Activated T-cell treated with anti-CD3 and anti-CD28 coated beads, Interleukin-2, amount 50 U/mL, for 24 hours (primary cell): ENCODE measurements around the gene PBX4.
A peak's percentile ranks its signal among the peaks of the same experiment; 100 is the strongest.

Experiments used
- DNase-seq: peaks from one replicate; pipeline ENCODE4 v3.0.0-alpha.2; 2020
- H3K27ac Mint-ChIP-seq: 2 replicates; pipeline ENCODE4 v1.8.0; 2020; ENCODE audit warnings: mild to moderate bottlenecking, mixed read lengths
- H3K27me3 Mint-ChIP-seq: 2 replicates; pipeline ENCODE4 v1.8.0; 2020; ENCODE audit warnings: mixed read lengths
- H3K36me3 Mint-ChIP-seq: 2 replicates; pipeline ENCODE4 v1.8.0; 2020; ENCODE audit warnings: low read depth, mixed read lengths
- H3K4me1 Mint-ChIP-seq: 2 replicates; pipeline ENCODE4 v1.8.0; 2020; ENCODE audit warnings: low read depth, mixed read lengths
- H3K4me3 Mint-ChIP-seq: 2 replicates; pipeline ENCODE4 v1.8.0; 2020; ENCODE audit warnings: mild to moderate bottlenecking, moderate library complexity, mixed read lengths
- H3K9me3 Mint-ChIP-seq: 2 replicates; pipeline ENCODE4 v1.8.0; 2020; ENCODE audit warnings: mixed read lengths

PBX4 gene

DNA sequence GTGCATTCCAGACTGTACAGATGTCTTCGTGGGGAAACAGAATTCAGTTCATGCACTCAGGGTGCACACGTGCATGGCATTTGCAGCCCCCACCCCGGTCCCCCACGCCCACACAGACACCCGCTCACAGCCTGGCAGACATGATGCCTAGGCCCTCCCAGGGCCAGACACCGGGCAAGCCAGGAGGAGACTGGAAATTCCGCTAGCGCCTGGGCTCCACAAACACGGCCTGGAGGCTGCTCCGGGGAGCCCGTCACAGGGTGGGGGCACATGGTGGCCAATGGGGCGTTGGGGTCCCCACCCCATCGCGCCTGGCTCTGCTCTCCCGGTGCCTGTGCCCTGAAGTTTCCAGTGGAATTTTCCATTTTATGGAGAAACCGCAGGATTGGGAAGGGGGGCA, 76.9 kb downstream of the PBX4 start:
- no peak for DNase-seq
- Mint-ChIP-seq H3K9me3 (no peaks in the 10 kb centered on the region), H3K4me1 (peaks cover 24% of the 10 kb centered on the region), H3K27me3 (peaks cover 7% of the 10 kb centered on the region), H3K4me3 (no peak overlapping the region), H3K36me3 (no peaks in the 10 kb centered on the region), H3K27ac (no peak overlapping the region)

DNA sequence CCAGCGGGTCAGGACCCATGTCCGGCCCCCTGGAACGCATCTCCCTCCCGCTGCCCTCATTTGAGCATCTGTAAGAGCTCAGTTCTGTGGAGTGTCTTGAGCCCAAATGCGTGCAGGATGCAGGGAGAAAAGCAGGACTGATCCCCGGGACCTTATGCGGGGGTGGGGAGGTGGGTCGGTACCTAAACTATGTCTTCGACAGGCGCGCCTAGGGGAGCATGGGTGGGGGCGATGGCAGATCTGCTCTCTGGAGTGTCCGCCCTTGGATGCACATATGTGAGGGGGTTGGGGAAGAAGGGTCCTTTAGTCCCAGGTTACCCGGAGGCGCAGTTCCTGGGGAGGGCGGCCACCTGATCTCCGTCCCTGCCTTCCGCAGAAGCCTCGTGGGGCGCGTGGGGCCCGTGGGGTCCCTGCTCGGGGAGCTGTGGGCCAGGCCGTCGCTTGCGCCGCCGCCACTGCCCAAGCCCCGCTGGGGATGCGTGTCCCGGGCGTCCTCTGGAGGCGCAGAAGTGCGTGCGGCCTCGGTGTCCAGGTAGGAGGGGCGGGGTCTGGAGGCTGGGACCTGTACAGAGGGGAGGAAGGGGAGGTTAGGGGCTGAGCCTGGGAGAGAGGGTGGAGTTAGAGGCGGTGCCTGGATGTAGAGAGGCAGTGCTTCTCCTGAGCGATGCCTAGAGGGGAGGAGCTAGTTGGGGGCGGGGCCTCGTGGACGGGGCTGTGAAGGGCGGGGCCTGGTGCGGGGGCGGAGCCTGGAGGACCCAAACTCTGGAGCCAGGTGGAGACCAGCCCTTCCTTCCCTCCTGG, 77.6 kb downstream of the PBX4 start:
- H3K4me3 Mint-ChIP-seq, result peak overlapping the region; percentile 60
- peaks cover 24% of the 10 kb centered on the region for H3K4me1 Mint-ChIP-seq
- H3K27me3 Mint-ChIP-seq, result peaks cover 7% of the 10 kb centered on the region
- peak overlapping the region; percentile 73 for H3K27ac Mint-ChIP-seq
- no peaks in the 10 kb centered on the region for H3K9me3 Mint-ChIP-seq
- no peaks in the 10 kb centered on the region for H3K36me3 Mint-ChIP-seq
- DNase-seq, result peak; percentile 84

GRCh38 chr19:19540064-19540714, 78.3 kb downstream of the PBX4 start:
- Mint-ChIP-seq H3K27ac (peak overlapping the region; percentile 73), H3K4me3 (peak overlapping the region; percentile 60), H3K36me3 (no peaks in the 10 kb centered on the region)

GRCh38 chr19:19539698-19540063, 78.8 kb downstream of the PBX4 start:
- H3K27me3 Mint-ChIP-seq, result peaks cover 7% of the 10 kb centered on the region

More at GRCh38 chr19:19540064-19540714, 78.3 kb downstream of the PBX4 start:
- Mint-ChIP-seq H3K9me3 (no peaks in the 10 kb centered on the region), H3K4me1 (peaks cover 24% of the 10 kb centered on the region), H3K27me3 (peaks cover 7% of the 10 kb centered on the region)
- peak; percentile 78 for DNase-seq

GRCh38 chr19:19538785-19539166, 79.7 kb downstream of the PBX4 start:
- no peak for DNase-seq
- no peaks in the 10 kb centered on the region for H3K36me3 Mint-ChIP-seq
- H3K27me3 Mint-ChIP-seq, result peaks cover 7% of the 10 kb centered on the region
- H3K4me3 Mint-ChIP-seq, result peak overlapping the region; percentile 30
- H3K27ac Mint-ChIP-seq, result peak overlapping the region; percentile 71
- H3K9me3 Mint-ChIP-seq, result no peaks in the 10 kb centered on the region
- H3K4me1 Mint-ChIP-seq, result peaks cover 24% of the 10 kb centered on the region

More at GRCh38 chr19:19539698-19540063, 78.8 kb downstream of the PBX4 start:
- H3K9me3 Mint-ChIP-seq, result no peaks in the 10 kb centered on the region
- DNase-seq, result no peak
- H3K4me3 Mint-ChIP-seq, result no peak overlapping the region
- H3K4me1 Mint-ChIP-seq, result peaks cover 24% of the 10 kb centered on the region
- H3K36me3 Mint-ChIP-seq, result no peaks in the 10 kb centered on the region
- no peak overlapping the region for H3K27ac Mint-ChIP-seq

DNA sequence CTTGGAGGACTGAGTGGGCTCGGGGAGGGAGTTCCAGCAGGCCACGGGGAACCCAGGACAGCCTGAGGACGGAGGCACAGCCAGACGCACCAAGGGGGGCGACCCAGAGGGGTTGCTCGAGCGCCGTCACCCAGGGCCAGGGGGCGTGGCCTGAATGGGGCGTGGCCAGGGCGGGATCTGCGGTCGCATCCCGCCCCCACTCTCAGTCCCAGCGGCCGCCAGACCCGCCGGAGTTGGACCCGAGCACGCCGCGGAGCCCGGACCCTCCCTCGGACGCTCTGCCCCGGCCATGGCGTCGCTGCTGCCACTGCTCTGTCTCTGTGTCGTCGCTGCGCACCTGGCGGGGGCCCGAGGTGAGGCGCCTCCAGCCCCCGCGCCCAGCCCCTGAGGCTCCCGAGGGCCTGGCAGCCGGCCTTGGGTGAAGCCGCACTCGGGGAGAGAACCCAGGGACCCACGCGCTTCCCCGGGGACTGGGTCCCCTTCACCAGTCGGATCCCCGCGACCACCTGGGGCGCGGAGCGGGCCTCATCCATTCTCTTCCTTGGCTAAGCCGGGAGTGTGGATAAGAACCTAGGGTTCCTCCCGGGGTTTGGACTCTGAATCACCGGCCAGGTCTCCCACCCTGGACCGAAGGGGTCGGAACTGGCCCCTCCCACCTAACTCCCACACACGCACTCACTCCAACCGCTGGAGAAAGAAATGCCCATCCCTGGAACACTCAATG, 80.3 kb downstream of the PBX4 start, which contains the start of gene CILP2:
Gene CILP2 (plus strand): TSS at position 205 of the 724 bp plus-strand sequence. CDS start 85 bp downstream, at position 290.
- no peaks in the 10 kb centered on the region for H3K9me3 Mint-ChIP-seq
- peak within 1 kb of the TSS; percentile 71 for H3K27ac Mint-ChIP-seq
- peaks cover 24% of the 10 kb centered on the region for H3K4me1 Mint-ChIP-seq
- DNase-seq, result peak; percentile 64
- peaks cover 7% of the 10 kb centered on the region for H3K27me3 Mint-ChIP-seq
- H3K36me3 Mint-ChIP-seq, result no peaks in the 10 kb centered on the region
- peak within 1 kb of the TSS; percentile 30 for H3K4me3 Mint-ChIP-seq

DNA sequence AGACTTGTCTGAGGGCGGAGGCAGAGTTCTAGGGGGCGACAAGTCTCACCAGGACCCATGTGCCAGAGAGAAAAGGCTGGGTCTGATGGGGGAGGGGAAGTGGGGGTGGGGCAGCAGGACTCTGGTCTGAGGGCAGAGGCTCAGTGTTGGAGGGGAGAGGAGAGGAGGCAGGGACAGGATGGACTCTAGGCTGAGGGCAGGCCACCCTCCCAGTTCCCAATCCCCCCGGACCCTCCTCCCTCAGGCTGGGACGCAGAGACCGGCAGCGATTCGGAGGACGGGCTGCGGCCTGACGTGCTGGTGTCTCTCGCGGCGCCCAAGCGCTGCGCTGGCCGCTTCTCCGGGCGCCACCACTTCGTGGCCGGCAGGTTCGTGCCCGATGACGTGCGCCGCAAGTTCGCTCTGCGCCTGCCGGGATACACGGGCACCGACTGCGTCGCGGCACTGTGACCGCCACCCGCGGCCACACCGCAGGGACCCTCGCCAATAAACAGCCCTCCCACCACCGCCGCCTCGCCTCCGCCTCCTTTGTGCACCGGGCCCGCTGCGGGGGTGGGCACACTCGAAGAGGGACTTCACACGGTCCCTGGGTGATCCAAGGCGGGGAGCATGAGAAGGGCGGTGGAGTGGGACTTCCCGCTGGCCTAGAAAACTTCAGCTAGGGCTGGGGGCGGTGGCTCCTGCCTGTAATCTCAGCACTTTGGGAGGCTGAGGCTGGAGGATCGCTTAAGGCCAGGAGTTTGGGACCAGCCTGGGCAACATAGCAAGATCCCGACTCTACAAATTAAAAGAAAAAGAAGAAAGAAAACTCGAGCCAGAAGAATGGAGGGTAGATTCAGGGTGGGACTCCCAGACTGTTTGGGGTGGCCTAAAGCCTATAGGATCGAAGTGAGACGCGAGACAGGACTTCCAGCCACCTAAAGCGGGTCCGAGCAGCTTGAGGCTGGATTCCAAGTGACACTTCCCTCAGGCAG, 81.1 kb downstream of the PBX4 start:
- Mint-ChIP-seq H3K27ac (peak overlapping the region; percentile 56), H3K9me3 (no peaks in the 10 kb centered on the region), H3K36me3 (no peaks in the 10 kb centered on the region), H3K4me1 (peaks cover 24% of the 10 kb centered on the region), H3K27me3 (peaks cover 7% of the 10 kb centered on the region), H3K4me3 (no peak overlapping the region)
- DNase-seq, result no peak

GRCh38 chr19:19535311-19536191, 82.9 kb downstream of the PBX4 start:
- Mint-ChIP-seq H3K4me3 (no peak overlapping the region), H3K27ac (peak overlapping the region; percentile 67), H3K27me3 (peaks cover 7% of the 10 kb centered on the region), H3K9me3 (no peaks in the 10 kb centered on the region), H3K36me3 (peaks cover 13% of the 10 kb centered on the region), H3K4me1 (peaks cover 20% of the 10 kb centered on the region)
- DNase-seq, result no peak

DNA sequence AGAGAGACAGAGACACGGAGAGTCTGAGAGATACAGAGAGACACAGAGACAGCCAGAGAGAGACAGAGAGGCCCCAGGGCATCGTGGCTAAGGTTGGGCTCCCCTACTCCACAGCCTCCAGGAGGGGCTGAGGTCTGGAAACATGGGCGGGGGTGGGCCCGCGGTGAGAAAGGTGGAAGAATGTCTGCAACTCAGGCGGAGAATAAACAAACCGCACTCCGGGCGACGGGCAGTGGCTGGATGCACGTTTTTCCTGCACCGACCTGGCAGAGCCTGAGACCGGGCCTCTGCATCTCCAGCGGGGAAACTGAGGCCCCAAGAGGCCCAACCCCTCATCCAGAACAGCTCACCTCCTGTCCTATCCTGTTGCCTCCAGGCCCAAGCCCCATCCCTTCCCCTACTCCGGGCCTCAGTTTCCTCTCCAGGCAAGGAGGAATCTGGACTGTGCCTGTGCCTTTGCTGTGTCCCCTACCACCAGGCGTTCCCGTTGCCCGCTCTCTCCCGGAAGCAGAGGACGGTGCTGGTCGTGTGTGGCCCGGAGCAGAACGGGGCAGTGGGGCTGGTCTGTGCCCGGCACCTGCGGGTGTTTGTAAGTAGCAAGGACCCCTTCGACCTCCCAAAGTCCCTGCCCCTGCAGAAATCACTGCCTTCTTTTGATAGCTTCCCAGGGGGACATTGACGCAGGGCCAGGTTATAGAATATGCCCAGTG, 83.8 kb downstream of the PBX4 start:
- Mint-ChIP-seq H3K9me3 (no peaks in the 10 kb centered on the region), H3K27me3 (peaks cover 7% of the 10 kb centered on the region), H3K4me1 (peaks cover 19% of the 10 kb centered on the region), H3K27ac (no peak overlapping the region), H3K36me3 (peaks cover 16% of the 10 kb centered on the region), H3K4me3 (no peak overlapping the region)
- no peak for DNase-seq

DNA sequence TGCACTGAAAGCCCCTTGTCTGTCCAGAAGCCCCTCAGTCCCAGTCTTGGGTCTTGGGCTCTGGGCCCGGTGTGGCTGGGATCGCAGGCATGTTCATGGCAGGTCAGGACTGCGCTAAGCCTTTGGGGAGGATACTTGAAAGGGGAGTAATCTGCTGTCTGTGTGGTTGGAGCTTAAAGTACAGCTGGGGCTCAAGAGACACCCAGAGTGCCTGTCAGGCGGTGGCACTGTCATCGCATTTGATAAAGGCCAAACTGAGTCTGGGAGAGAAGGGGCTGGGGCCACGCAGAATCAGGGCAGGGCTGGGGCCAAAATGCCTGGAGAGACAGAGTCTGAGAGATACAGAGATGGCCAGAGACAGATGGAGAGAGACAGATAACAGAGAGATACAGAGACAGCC, 84.6 kb downstream of the PBX4 start:
- Mint-ChIP-seq H3K27ac (no peak overlapping the region), H3K4me3 (no peak overlapping the region)

GRCh38 chr19:19532806-19533701, 85.4 kb downstream of the PBX4 start:
- peaks cover 31% of the 10 kb centered on the region for H3K36me3 Mint-ChIP-seq
- H3K27ac Mint-ChIP-seq, result no peak overlapping the region
- no peaks in the 10 kb centered on the region for H3K9me3 Mint-ChIP-seq
- no peak overlapping the region for H3K4me3 Mint-ChIP-seq
- H3K4me1 Mint-ChIP-seq, result peaks cover 11% of the 10 kb centered on the region
- no peaks in the 10 kb centered on the region for H3K27me3 Mint-ChIP-seq
- DNase-seq, result no peak

More for the DNA sequence above, 84.6 kb downstream of the PBX4 start:
- Mint-ChIP-seq H3K36me3 (peaks cover 25% of the 10 kb centered on the region), H3K4me1 (peaks cover 16% of the 10 kb centered on the region), H3K9me3 (no peaks in the 10 kb centered on the region), H3K27me3 (peaks cover 4% of the 10 kb centered on the region)
- DNase-seq, result no peak
